NCI-H345 treated with DMSO at 0.1 percent for 48 hours (cell line): Measurements from ENCODE around the gene TENM3.

Experiments
- DNase-seq: peaks from one replicate; lab custom pipeline; 2025; ENCODE audit not compliant: unreplicated experiment; lab: John Stamatoyannopoulos, UW

TENM3 gene

DNA sequence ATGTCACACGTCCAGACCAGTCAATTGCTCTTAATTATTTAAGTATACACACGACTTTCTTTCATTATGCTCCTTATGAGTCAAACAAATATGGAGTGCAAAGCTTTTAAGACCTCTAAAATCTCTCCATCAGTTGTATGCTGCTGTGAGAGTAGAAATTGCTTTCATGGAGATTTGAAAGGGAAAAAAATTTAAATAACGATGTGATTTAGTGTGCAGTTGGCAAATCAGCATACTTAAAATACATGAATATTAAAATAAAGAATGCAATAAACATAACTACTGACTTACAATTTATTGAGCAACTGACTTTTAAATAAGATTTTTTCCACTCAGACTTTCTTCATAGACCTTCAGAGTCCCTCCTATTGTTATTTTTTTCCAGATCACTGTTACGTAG is 9.0 kb downstream of the TENM3 start:
- no peak for DNase-seq

DNA sequence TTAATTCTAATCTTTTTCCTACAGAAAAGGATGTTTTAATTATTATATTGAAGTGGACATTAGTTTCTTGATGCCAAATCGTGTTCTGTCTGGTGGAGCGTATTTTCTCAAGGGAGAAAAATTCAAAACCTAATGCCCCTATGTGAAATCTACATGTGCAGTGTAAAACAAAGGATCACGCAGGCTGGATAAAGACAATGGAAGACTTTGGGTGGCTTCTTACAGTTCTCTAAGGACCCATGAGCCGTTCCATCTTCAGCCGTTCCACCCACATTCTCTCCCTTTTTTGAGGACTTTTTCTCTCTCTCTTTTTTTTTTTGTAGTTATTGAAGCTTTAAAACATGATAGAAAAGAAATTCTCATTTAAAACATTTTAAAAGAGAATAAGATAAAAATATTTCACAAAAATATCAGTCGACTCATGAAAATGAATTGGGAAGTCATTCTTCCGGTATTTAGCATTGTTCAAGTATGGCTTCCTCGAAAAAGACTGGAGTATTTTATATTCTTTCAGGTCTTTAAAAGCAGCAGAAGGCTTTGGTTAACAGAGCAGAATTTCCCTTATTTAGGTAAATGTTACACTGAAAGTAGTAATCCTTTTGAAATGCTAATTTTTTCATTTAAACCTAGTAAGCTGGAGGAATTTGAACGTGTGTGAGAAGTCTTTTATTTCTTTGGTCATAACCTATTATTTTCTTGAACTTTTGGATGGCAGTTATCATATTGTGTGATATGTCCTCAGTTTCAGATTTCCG is 11.0 kb downstream of the TENM3 start:
- DNase-seq = no peak

DNA sequence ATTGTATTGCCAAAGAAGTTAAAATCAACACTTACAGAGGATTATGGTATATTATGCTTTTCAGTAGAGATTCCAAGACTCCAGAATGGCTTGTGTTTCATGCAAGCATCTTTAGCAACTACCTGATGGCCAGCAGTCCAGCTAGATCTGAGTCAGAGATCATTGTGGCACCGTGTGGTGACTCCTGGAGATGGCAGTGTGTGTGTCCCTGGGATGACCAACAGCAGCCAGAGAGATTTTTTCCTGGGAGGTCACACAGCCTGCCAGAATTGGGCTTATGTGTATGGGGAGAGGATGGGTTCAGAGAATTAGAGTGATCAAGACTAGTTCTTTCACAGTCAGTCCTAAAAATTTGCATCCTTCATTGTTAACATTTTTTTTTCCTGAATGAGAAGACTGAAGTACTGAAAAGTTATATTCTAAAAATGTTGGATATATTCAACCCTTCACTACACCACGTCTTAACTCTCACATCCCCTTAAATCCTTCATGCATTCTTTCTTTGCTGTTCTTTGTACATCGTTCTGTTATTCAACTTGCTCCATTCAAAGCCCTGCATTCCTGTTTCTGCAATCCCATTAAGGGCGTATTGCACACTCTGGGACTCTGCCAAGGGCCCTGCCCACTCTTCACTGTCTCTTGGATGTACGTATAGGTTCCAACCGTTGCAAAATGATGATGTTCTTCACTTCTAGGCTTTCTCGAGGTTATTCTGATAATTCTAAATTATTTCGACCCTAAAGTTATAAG is 12.4 kb downstream of the TENM3 start:
- DNase-seq = no peak

DNA sequence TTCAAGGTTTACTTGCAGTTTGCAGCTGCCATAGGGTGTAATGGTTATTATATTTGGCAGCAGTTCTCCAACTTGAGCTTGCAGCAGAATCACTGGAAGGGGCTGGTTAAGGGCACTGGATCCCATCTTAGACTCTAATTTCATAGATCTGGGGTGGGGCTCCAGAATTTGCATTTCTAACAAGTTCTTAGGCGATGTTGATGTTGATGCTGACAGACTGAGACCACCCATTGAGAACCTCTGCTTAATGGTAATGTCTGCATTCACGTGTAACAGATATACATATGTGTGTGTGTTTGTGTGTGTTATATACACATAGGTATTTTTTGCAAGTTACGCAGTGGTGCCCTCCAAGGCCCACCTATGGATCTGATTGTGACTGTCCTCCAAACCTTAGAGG is 13.8 kb downstream of the TENM3 start:
- DNase-seq = no peak

DNA sequence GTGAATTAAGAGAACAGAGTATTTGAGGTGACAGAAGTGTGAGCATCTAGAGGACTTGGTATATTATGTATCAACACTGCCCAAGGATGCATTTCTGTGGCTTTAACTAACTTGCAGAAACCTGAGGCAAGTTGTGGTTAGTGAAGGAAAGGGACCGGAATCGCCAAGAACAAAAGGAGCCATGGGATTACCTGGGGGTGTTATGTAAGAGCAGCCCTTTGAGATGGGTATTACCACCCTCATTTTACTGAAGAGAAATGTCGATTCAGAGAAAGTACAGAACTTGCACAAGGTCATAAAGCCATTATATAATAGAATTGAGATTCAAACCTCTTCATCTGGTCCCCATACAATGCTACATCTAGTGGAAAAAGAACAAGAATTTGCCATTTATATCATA is 14.3 kb downstream of the TENM3 start:
- DNase-seq = no peak

DNA sequence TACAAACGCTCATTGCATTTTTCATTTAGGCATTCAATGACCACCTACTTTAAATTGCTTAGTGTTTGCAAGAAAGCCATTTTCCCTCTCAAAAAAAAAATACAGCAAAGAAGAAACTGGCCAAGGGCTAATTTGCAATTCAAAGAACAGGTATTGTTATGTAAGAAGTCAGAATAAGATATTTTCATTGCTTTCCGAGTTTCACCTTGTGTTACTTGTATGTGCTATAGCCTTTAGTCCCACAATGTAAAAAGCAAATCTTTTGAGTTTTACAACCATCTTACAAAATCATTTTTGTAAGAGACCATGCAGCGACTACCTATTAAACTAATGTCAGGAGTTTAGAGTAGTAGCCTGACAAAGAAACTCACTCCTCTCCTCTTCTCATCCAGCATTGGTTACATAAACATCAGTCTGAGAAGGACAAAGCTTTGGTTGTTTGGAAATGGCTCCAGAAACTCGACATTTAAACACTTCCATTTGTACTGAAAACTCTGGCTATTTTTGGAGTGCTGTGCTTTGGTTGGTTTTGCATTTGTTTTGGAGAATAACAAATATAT is 15.3 kb downstream of the TENM3 start:
- DNase-seq = no peak

DNA sequence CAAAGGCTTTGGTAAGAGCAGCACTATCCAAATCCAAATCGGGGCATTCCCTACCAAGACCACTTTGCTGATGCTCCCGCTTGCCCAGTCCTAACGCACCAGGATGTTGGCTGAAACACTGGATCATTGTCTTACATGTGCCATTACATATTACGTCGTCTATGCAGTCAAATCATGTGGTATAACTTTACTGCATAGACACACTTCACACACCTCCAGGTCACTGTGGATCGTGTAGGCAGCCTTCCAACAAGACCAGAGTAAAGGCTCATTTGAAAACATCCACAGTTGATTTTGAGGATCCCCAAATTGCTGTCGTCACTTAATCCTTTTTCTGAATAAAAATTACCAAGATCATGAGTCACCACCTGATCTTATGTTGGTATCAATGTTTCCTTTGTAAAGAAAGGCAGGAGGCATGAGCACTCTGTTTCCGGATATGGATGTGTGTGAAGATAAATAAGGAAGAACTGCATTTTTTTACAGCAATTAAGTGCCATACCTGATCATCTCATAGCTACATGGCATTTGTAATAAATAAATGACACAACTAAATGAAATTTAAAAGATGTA is 18.5 kb downstream of the TENM3 start:
- DNase-seq = no peak

DNA sequence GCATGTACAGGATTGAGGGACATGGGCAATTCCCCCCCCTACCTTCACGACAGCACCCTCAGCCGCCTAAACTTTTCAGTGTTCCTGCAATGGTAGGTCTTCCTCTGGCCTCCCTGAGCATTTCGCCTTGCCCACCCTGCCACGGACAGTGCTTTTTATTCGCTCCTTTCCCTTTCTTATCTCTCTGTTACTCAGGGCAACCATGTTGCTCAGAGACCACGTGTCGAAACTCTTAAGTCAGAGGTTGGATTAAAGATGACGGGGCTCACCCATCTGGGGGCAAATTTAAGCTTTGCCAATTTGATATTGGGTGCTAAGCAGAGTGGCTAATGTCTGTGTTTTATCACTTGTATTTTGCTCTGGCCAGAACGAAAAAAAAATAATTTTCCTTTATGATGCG is 20.4 kb downstream of the TENM3 start:
- DNase-seq = no peak

DNA sequence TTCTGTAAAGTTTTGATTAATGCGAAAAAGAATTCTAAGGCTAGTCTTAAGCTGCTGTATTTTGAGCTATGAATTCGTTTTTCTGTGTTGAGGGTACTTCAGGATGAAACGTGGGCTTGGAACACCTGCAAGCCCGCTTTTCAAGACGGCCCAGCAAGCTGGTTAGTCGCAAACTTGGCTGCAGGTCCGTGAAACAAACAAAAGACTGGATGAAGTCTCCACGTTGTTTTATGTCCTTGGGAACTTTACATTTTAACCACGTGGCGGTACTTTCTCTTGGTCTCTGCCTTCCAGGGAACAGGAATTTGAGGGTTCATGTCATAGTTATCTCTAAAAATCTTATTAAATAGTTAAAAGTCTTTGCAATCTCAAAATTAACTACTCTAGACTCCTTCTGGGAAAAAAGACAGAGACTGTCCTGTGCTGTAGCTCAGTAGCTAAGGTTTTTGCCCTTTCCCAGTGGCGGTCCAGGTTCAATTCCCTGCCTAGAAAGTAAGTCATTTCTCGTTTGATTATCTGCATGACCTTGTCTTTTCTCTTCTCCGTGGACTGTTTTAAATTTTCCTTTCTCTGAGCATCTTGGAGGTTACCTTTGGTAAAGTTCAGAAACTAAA is 21.0 kb downstream of the TENM3 start:
- no peak for DNase-seq

DNA sequence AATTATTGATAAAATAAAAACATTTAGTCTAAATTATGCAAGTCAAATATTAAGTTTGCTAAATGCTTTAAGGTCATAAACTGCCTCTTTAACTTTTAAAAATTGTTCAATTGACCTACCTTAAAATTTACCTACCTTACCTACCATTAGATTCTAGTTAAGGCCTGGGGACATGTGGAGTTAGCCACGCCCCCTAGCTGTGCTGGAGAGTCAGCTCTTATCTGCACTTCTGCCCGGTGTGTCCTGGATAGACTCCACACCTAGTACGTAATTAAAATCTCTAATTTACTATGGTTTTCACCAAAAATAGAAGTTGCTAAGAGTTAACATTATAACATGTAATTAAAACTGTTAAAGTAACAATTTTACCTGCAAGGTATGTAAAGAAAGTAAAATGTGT is 22.7 kb downstream of the TENM3 start:
- no peak for DNase-seq

DNA sequence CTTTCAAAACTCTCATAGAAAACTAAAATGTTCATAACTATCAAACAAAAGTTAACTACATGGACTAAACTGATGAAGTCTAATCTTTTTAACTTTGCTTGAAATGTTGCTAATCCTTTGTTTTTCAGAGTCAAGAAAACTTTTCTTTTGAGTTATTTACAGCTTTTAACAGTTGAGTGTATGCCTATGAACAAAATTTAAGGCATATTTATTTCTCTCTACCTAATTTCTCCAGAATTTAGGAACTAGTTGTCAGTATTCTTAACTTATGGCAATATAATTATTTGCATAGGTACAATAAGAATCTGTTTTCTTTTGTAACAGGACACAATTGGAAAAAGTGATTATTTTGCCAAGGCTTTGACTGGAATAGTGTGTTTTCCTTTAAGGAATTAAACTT is 23.8 kb downstream of the TENM3 start:
- no peak for DNase-seq

DNA sequence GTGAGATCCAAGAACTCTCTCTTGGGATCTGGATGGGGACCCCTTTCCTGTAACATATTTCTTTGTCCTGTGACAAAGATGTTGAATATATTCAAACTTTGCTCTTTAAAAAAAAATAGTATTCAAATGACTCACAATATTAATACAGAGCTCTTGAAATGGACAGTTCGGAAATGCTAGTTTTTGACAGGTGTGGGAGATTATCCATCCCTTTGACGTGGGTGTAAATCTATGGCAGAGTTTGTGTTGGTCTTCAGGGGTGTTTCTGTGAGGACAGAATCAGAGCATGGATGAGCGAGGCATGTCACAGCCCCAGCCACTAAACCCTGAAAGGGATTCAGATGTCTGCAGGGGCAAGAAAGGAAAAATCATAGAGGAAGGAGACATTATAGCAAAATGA is 25.8 kb downstream of the TENM3 start:
- DNase-seq = no peak

DNA sequence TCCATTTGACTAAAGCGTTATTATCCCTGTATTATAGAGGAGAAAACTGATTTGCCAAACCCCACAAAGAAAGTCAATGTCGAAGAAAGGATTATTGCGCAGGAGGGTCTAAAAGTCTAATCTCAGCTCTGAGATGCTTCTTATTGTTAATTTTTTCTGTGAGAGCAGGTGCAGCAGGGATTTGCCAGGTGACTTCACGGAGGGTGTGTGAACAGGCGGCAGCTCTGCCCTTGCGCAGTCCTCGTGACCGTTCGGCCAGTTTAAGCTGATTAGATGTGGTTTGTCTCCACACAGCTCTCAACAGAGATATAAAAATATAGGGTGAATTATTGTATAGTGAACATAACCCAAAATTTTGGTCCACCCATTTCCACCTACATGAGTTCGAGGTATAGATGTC is 28.5 kb downstream of the TENM3 start:
- DNase-seq = no peak

DNA sequence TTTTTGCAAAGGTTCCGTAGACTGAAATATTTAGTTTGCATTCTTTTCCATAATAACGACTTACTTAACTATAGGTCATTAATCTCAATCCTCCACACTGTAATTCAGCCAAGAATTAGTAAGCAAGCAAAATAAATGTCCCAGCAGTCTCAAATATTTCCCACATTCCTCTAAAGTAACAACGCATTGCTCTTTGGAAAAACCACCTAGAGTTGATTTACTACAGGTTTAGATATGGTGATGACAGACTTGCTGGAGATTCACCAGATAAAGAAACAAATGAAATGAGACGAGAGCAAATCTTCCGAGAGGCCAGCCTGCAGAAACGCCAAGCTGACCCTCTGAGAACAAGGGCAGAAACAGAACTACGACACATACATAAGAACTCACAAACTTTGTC is 28.9 kb downstream of the TENM3 start:
- no peak for DNase-seq

DNA sequence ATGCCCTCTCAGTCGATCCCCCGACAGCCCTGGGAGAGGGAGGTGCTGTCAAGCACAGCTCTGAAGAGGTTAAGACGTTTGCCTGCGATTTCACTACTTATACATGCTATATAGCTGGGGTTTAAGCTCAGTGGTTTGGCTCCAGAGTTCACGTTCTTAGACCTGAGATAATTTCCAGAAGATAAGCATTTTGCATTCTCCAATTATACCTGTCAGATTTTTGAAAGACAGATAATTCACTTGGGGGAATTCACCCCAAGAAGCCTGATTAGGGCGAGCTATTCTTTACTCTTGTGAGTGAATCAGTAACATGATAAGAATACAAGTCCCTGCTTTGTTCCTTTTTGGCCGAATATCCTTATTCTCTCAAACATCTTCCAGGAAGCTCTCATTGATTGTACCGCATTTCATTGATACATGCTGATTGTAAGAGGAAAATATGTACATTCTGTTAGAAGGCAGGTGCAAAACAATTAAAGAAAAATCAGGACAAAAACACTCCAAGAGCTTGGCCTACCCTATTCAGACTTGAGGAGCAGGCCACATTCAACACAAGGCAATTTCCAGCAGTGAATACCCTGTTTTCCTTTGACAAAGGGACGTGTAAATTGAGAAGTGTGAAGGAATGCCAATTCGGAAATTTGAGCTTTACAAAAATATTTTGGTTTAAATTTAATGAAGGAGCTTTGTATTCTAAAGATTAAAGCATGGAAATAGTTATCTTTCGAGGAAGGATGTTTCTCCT is 30.2 kb downstream of the TENM3 start:
- DNase-seq = no peak

DNA sequence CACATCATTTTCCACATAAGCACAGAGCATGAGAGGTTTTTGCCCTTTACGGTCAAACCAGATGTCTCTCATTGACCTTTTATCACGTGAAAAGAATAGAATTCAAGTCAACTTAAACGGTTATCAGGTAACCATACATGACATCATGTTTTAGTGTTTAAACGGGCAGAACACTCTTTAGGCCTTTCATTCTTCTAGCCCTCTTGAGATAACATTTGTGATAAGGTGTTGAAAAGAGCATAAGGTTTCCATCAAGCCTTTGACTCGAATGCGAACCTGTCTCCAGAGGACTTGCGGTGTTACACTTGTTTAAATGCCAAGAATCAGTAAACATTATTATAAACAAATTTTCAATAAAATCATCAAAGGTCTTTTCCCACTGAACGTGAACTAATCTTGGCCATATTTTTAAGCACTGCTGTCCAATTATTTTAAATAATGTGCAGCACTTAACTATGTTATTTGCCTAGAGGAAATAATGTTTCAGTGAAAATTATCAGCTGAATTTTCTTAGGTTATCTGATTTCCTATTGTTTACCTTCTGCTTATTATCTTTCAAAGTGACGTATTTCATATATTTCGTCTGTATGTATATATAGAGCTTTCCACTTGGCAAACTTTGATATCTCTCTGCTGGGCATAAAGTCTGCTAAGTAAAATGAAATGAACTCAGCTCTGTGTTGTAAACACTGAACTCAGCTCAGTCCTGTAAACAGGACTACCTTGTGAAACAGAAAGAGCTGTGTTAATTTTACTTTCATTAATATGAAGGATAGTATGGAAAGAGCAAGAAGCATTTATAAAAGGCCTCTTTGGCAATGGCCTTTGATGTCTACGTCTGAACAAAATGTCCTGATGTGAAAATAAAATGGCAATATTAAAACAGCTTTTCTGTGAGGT is 33.3 kb downstream of the TENM3 start:
- no peak for DNase-seq

DNA sequence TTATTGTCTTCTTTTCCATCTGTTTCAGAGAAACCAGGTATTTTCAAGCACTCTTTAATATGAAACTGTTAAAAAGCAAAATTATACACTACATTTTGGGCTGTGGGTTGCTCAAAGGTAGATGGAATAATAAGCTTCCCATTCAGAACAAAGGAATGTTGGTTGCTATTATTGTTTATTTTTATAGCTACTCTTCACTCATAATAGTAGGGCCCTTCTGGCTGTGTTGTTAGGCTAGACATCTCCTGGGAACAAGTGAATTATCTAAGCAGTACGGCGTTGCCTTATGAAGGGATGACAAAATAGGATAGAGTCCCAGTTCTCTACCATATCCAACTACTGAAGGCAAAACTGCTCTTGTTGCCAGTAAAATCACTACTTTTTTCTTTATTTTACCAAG is 34.2 kb downstream of the TENM3 start:
- DNase-seq = no peak

DNA sequence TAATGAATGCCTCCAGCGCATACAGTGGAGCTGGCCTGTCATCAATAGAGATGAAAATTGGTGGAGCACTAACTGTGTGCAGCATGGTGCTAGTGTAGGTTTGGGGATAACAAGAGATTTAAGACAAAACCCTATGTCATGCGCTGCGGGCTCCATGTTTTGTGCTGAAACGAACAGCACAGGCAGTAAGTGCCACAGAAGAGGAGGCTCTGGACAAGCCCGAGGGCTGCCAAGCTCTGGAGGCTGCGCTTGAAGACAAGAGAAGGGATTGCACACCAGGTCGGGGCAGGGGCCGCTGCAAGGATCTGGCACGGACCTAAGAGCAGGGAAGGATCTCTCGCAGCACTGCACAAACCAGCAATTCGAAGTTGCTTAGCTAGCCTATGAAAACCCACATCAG is 35.5 kb downstream of the TENM3 start:
- DNase-seq = no peak

DNA sequence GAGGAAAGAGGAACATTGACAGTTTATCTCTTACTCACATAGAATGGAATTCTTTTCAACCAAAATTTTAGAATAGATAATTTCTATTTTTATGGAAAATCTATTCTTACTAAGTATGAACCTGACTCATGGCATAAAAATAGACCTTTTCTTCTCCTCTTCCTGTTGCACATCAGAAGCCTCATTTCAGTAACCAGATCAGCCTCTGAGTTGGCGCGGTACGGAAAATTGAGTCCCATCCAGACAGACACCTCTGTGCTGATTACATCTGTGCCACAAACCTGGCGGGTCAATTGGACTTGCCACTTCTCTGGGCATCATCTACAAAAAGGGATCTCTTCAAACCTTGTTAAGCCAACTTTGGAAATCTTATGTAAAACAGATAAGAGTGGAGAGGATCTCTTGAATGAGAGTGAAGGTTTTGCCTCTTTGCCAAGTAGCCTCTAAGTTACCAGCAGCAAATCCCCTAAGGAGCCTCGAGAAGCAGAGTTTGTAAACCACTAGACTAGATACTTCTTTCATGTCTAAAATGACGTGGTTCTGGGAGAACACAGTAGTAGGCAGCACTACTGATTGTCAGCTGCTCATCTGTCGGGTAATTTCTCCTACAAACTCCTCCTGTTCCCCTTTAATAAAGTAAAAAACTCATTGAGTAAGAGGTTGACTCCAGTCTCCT is 37.4 kb downstream of the TENM3 start:
- no peak for DNase-seq
